H1 (cell line): ENCODE data around the gene SIT1. TPM values are rescaled to one million over a fixed set of nuclear protein-coding genes. Genes with fewer than 3 reads are reported as not detected.

ENCODE experiments used
- CTCF ChIA-PET: fragments of 300-600 bp; sonication (Branson Sonifier 250); formaldehyde crosslinking; loops from one replicate; lab custom pipeline; 2021; ENCODE audit not compliant: partially characterized antibody; lab: Charles Lee
- POLR2A ChIA-PET: fragments of 300-600 bp; sonication (Branson Sonifier 250); formaldehyde crosslinking; loops from one replicate; lab custom pipeline; 2021; ENCODE audit warnings: inconsistent platforms; ENCODE audit not compliant: partially characterized antibody; lab: Charles Lee
- DNase-seq, 2 experiments: peaks; one replicate each; pipeline versions ENCODE4 v3.0.0 to v3.0.0-alpha.2; 2010 to 2022; ENCODE audit warnings: low spot score in 2 of 2, low read depth in 1 of 2, mixed read lengths in 1 of 2
- FAIRE-seq: peaks from 2 replicates; lab custom pipeline; 2011; peaks lifted over from hg19 to GRCh38; lab: Jason Lieb, UNC
- H2AFZ ChIP-seq: 2 replicates; pipeline ENCODE4 v1.8.1; 2012; ENCODE audit warnings: low read length, inconsistent platforms
- H2AK5ac ChIP-seq: 2 replicates; pipeline ENCODE4 v1.6.1; 2013; ENCODE audit warnings: low read depth, low read length
- H2BK120ac ChIP-seq: replicated peaks from 2 replicates; pipeline ENCODE3; 2013; ENCODE audit warnings: low read depth, low read length, inconsistent platforms
- H2BK12ac ChIP-seq: 2 replicates; pipeline ENCODE4 v1.6.1; 2013; ENCODE audit warnings: low read depth, low read length
- H2BK15ac ChIP-seq: 2 replicates; pipeline ENCODE4 v1.6.1; 2013; ENCODE audit warnings: low read length
- H2BK20ac ChIP-seq: 2 replicates; pipeline ENCODE4 v1.6.1; 2013; ENCODE audit warnings: low read length
- H2BK5ac ChIP-seq: 2 replicates; pipeline ENCODE4 v1.6.1; 2013; ENCODE audit warnings: low read depth, low read length
- H3K14ac ChIP-seq: 2 replicates; pipeline ENCODE4 v1.6.1; 2013; ENCODE audit warnings: inconsistent platforms; ENCODE audit not compliant: insufficient read length
- H3K18ac ChIP-seq: 2 replicates; pipeline ENCODE4 v1.6.1; 2013; ENCODE audit warnings: low read length; ENCODE audit errors: extremely low read depth
- H3K23ac ChIP-seq: 2 replicates; pipeline ENCODE4 v1.6.1; 2013; ENCODE audit warnings: inconsistent platforms; ENCODE audit not compliant: insufficient read length
- H3K23me2 ChIP-seq: 2 replicates; pipeline ENCODE4 v1.6.1; 2013; ENCODE audit warnings: low read depth, low read length
- H3K27ac ChIP-seq: 2 replicates; pipeline ENCODE4 v1.6.1; 2011; ENCODE audit warnings: low read depth, low read length, inconsistent platforms
- H3K27me3 ChIP-seq, 4 experiments: replicated peaks in 1 of 4; 1 replicate in 1 of 4; 2 replicates in 3 of 4; pipeline versions ENCODE4 v1.6.1 to v1.8.1; 2011 to 2013; ENCODE audit warnings: low read length in 3 of 4, mild to moderate bottlenecking in 3 of 4, inconsistent platforms in 2 of 4, mixed read lengths in 2 of 4, moderate library complexity in 1 of 4; ENCODE audit not compliant: control insufficient read depth in 3 of 4, insufficient read depth in 3 of 4; ENCODE audit errors: extremely low read depth in 1 of 4
- H3K36me3 ChIP-seq, 4 experiments: 2 replicates each; pipeline versions ENCODE4 v1.6.1 to v1.8.1; 2011 to 2013; ENCODE audit warnings: mild to moderate bottlenecking in 4 of 4, low read length in 3 of 4, moderate library complexity in 2 of 4, control low read depth in 1 of 4, inconsistent platforms in 1 of 4; ENCODE audit not compliant: insufficient read depth in 4 of 4, control insufficient read depth in 2 of 4
- H3K4ac ChIP-seq: replicated peaks from 2 replicates; pipeline ENCODE3; 2013; ENCODE audit warnings: low read length, low read depth, mixed read lengths, inconsistent platforms; ENCODE audit not compliant: insufficient read length
- H3K4me1 ChIP-seq, 4 experiments: replicated peaks in 1 of 4; 1 replicate in 1 of 4; 2 replicates in 3 of 4; pipeline versions ENCODE4 v1.6.1 to v1.8.1; 2011 to 2013; ENCODE audit warnings: low read length in 3 of 4, inconsistent platforms in 2 of 4, mixed read lengths in 1 of 4; ENCODE audit not compliant: insufficient read depth in 4 of 4, control insufficient read depth in 3 of 4
- H3K4me2 ChIP-seq, 2 experiments: 2 replicates each; pipeline versions ENCODE4 v1.6.1 to v1.8.1; 2011 to 2013; ENCODE audit warnings: low read depth in 2 of 2, low read length in 2 of 2, control low read depth in 1 of 2, inconsistent platforms in 1 of 2, mild to moderate bottlenecking in 1 of 2; ENCODE audit not compliant: insufficient read depth in 1 of 2
- H3K4me3 ChIP-seq, 4 experiments: fragments of 200-600, 300-600 bp in 1 of 4; sonication (generic), shearing (Covaris generic), sonication (Bioruptor Twin) in 1 of 4; 2 replicates each; pipeline versions ENCODE4 v1.5.1 to v1.8.1; 2011 to 2016; ENCODE audit warnings: low read length in 4 of 4, low read depth in 3 of 4, control low read depth in 2 of 4, inconsistent platforms in 2 of 4, mild to moderate bottlenecking in 2 of 4, mixed read lengths in 1 of 4, moderate library complexity in 1 of 4; ENCODE audit not compliant: insufficient read depth in 2 of 4; ENCODE audit errors: extremely low read depth in 1 of 4
- H3K56ac ChIP-seq: replicated peaks from 2 replicates; pipeline ENCODE3; 2013; ENCODE audit warnings: low read depth, mild to moderate bottlenecking, mixed read lengths, low read length, inconsistent platforms; ENCODE audit not compliant: insufficient read length
- H3K79me1 ChIP-seq: 2 replicates; pipeline ENCODE4 v1.6.1; 2013; ENCODE audit warnings: low read depth, low read length, control low read depth
- H3K79me2 ChIP-seq, 2 experiments: 2 replicates each; pipeline versions ENCODE4 v1.6.1 to v1.8.1; 2012 to 2013; ENCODE audit warnings: low read length in 2 of 2, mild to moderate bottlenecking in 2 of 2, inconsistent platforms in 1 of 2; ENCODE audit not compliant: insufficient read depth in 2 of 2, control insufficient read depth in 1 of 2
- H3K9ac ChIP-seq, 4 experiments: replicated peaks in 1 of 4; 1 replicate in 1 of 4; 2 replicates in 3 of 4; pipeline versions ENCODE4 v1.6.1 to v1.8.1; 2011 to 2013; ENCODE audit warnings: low read depth in 3 of 4, low read length in 3 of 4, control low read depth in 2 of 4, mild to moderate bottlenecking in 2 of 4, moderate library complexity in 2 of 4, inconsistent platforms in 1 of 4; ENCODE audit errors: extremely low read depth in 1 of 4
- H3K9me3 ChIP-seq, 2 experiments: 2 replicates each; pipeline versions ENCODE4 v1.6.1 to v1.8.1; 2012 to 2013; ENCODE audit warnings: mild to moderate bottlenecking in 2 of 2, moderate library complexity in 2 of 2, control low read depth in 1 of 2, inconsistent platforms in 1 of 2, low read depth in 1 of 2, low read length in 1 of 2, mixed read lengths in 1 of 2; ENCODE audit not compliant: insufficient read depth in 2 of 2
- H4K20me1 ChIP-seq, 2 experiments: replicated peaks in 1 of 2; 2 replicates each; pipeline versions ENCODE3 to v1.8.1; 2011 to 2013; ENCODE audit warnings: inconsistent platforms in 2 of 2, low read length in 2 of 2, mild to moderate bottlenecking in 1 of 2; ENCODE audit not compliant: insufficient read depth in 2 of 2, control insufficient read depth in 1 of 2
- H4K5ac ChIP-seq: 2 replicates; pipeline ENCODE4 v1.6.1; 2013; ENCODE audit warnings: low read length, low read depth, mixed read lengths, inconsistent platforms; ENCODE audit not compliant: insufficient read length
- H4K8ac ChIP-seq: 2 replicates; pipeline ENCODE4 v1.8.0; 2013; ENCODE audit warnings: mild to moderate bottlenecking, moderate library complexity, low read length, inconsistent platforms; ENCODE audit not compliant: insufficient read depth; ENCODE audit errors: extremely low read depth
- H4K91ac ChIP-seq: replicated peaks from 2 replicates; pipeline ENCODE3; 2013; ENCODE audit warnings: low read length, mixed read lengths, inconsistent platforms; ENCODE audit not compliant: insufficient read length
- CBX8 ChIP-seq: fragments of 300-800, 300-1000 bp; sonication (generic); IDR thresholded peaks from 2 replicates; pipeline ENCODE4 v1.7.1; 2016; ENCODE audit warnings: low read depth, low read length, borderline replicate concordance
- POLR2A ChIP-seq, 2 experiments: IDR thresholded peaks; 1 replicate in 1 of 2; 2 replicates in 1 of 2; pipeline ENCODE4 v1.6.1; 2011; ENCODE audit warnings: low read depth in 2 of 2, low read length in 2 of 2, mild to moderate bottlenecking in 2 of 2; ENCODE audit errors: control extremely low read depth in 1 of 2
- POLR2AphosphoS5 ChIP-seq: IDR thresholded peaks from 2 replicates; pipeline ENCODE4 v1.6.1; 2011; ENCODE audit warnings: low read depth, low read length
- SP4 ChIP-seq: IDR thresholded peaks from 2 replicates; pipeline ENCODE4 v1.6.1; 2012; ENCODE audit warnings: low read length, inconsistent platforms
- WGBS, 2 experiments: shearing (Covaris generic) in 1 of 2; methylation state at CpG; one replicate each; pipeline versions ENCODE4 v1.1.6 to v1.1.7; 2013 to 2015; ENCODE audit warnings: low lambda C conversion rate in 2 of 2, mixed read lengths in 2 of 2, inconsistent platforms in 1 of 2, low coverage in 1 of 2, missing lambda C conversion rate in 1 of 2; ENCODE audit not compliant: insufficient replicate concordance in 2 of 2, insufficient coverage in 1 of 2, insufficient read length in 1 of 2; ENCODE audit errors: extremely low coverage in 1 of 2, missing lambda C conversion rate in 1 of 2; 5-methylcytosine and 5-hydroxymethylcytosine counted together
- polyA plus RNA-seq, 7 experiments: library from polyadenylated mRNA; depleted of rRNA in 3 of 7; stranded (reverse) in 5 of 7; unstranded in 2 of 7; fragments of >200 nt in 5 of 7; fragments of 200-250 nt in 2 of 7; gene quantifications; 1 replicate in 5 of 7; 2 replicates in 1 of 7; 4 replicates in 1 of 7; pipeline versions ENCODE4 v1.2.1 to v1.2.3, GENCODE V29; 2011 to 2013; ENCODE audit warnings: missing spikeins in 2 of 7, mixed read lengths in 2 of 7
- total RNA-seq: library from RNA; stranded (reverse); fragmentation: NEBNext Ultra II Directional; extraction: Animal tissue kit (Norgen Biotek cat#: 25700); gene quantifications from 2 replicates; pipeline ENCODE4 v1.2.1, GENCODE V29; 2021

SIT1 gene
- total and polyA plus RNA-seq, 2 of the 8 experiments (the other 6 are each of a cell fraction or from before 2014, with no cell fraction given), result 8.2 to 12.8 TPM

DNA sequence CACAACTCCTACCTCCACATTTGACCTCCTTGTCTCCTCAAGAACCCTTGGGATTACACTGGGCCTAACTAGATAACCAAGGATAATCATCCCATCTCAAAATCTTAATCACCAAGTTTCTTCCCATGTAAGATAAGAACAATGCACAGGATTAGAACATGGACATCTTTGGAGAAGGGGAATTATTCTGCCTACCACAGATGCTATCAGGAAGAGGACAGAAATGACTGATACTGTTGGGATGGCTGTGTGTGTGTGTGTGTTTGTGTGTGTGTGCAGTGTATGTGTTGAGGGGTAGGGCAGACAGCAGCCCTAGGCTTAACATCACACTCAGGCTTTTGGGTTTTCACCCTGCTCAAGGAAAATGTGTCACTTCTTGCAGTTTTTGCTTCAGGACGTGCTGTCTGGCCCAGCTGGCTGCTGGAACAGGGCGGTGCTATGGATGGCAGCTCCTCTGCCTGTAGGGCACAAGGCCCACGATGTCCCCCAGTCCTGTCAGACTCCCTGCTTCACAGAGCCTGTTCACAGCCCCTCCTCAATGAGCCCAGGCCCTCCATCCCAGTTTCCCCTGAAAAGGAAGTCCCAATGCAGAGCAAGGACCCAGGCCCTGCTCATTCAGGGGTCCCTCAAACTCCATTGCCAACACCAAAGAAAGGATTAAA is 30.7 kb upstream of the SIT1 start:
- FAIRE-seq (no peak), DNase-seq (no peak)
- H3K36me3 ChIP-seq, result peaks cover 14 to 40% (median 30%) of the 10 kb centered on the region in 4 experiments
- no peak overlapping the region for H3K23ac ChIP-seq
- H3K4me3 ChIP-seq, result no peak overlapping the region
- H3K4ac ChIP-seq, result no peak overlapping the region
- H4K91ac ChIP-seq, result no peak overlapping the region
- peaks cover 5 to 8% of the 10 kb centered on the region in 2 experiments for H4K20me1 ChIP-seq
- H3K9ac ChIP-seq, result no peak overlapping the region; a peak in 1 of 7 replicates
- peaks cover 0 to under 1% (median under 1%) of the 10 kb centered on the region in 4 experiments; a peak in 2 of 7 replicates for H3K27me3 ChIP-seq
- no peaks in the 10 kb centered on the region for H3K79me1 ChIP-seq
- H4K8ac ChIP-seq, result no peak overlapping the region
- no peaks in the 10 kb centered on the region for H3K9me3 ChIP-seq
- 0 out of 2 replicates have a peak overlapping the region, but pooled peaks have one; percentile 29 for H3K27ac ChIP-seq
- no peak overlapping the region for H2BK12ac ChIP-seq
- H2AK5ac ChIP-seq, result no peak overlapping the region
- H2BK15ac ChIP-seq, result no peak overlapping the region
- H3K4me2 ChIP-seq, result no peak overlapping the region; a peak in 1 of 4 replicates
- TF ChIP-seq SP4, result no peak
- peak in 1 of 2 experiments; percentile 35; a peak in 1 of 3 replicates for TF ChIP-seq POLR2A (IDR thresholded peaks at IDR 0.05; ENCODE audit: control extremely low read depth in 1 of 2, low read depth in 2 of 2, low read length in 2 of 2)
- TF ChIP-seq POLR2AphosphoS5, result peak; percentile 80
- no peak for TF ChIP-seq CBX8
- CTCF ChIA-PET, result interaction anchor here (0.9 to 2.8 kb wide), 5 partner anchors 10 to 95 kb away, joined by 4 to 23 read pairs (median 5); partner anchors contain the start of gene ARHGEF39
- POLR2A ChIA-PET, result interaction anchor here (0.7 to 8.4 kb wide), 9 partner anchors 8 to 213 kb away, joined by 3 to 55 read pairs (median 4); partner anchors contain the start of genes ARHGEF39, CCDC107, RMRP and TPM2
- no peak overlapping the region for H3K56ac ChIP-seq
- H3K79me2 ChIP-seq, result no peaks in the 10 kb centered on the region
- H2BK20ac ChIP-seq, result no peak overlapping the region
- no peak overlapping the region for H2BK5ac ChIP-seq
- H4K5ac ChIP-seq, result no peak overlapping the region
- H3K4me1 ChIP-seq, result peaks cover 0 to 6% (median 2%) of the 10 kb centered on the region in 4 experiments; a peak in 2 of 7 replicates
- no peak overlapping the region for H2BK120ac ChIP-seq
- WGBS, 2 experiments, result 83% methylated on average over 3 of the region's 3 CpGs; no CpG with 5 or more reads in 1 of the 2 experiments
- H3K14ac ChIP-seq, result no peak overlapping the region
- no peak overlapping the region for H2AFZ ChIP-seq
- H3K23me2 ChIP-seq, result no peaks in the 10 kb centered on the region
- no peak overlapping the region for H3K18ac ChIP-seq
